Measurements from ENCODE around the gene UBL4A. TPM values are rescaled to one million over a fixed set of nuclear protein-coding genes. Genes with fewer than 3 reads are reported as not detected.

The UBL4A gene
- total and polyA plus RNA-seq, 2 of the 13 experiments (the other 11 are each of a cell fraction or from before 2014, with no cell fraction given), result 16.8 to 25.5 TPM

- TF ChIP-seq ZNF704 (CRISPR knock-in tag; IDR thresholded peaks at IDR 0.05; ENCODE audit: borderline replicate concordance) (no peak), ZNF580 (CRISPR knock-in tag; IDR thresholded peaks at IDR 0.05; ENCODE audit: borderline replicate concordance, low read depth) (no peak), ZFY (CRISPR knock-in tag; IDR thresholded peaks at IDR 0.05) (no peak), E2F5 (CRISPR knock-in tag; conservative IDR thresholded peaks at IDR 0.05) (no peak), ZNF276 (CRISPR knock-in tag; IDR thresholded peaks at IDR 0.05; ENCODE audit: low read depth) (no peak), CSRNP1 (CRISPR knock-in tag; IDR thresholded peaks at IDR 0.05) (no peak), NFYB (CRISPR knock-in tag; IDR thresholded peaks at IDR 0.05) (no peak), ZBTB14 (CRISPR knock-in tag; IDR thresholded peaks at IDR 0.05) (peak; percentile 54; the same call in 1 of the 2 replicates), ZNF629 (CRISPR knock-in tag; conservative IDR thresholded peaks at IDR 0.05) (no peak), MAFF (IDR thresholded peaks at IDR 0.05; ENCODE audit: low read depth, low read length) (no peak), IRF1 (CRISPR knock-in tag; IDR thresholded peaks at IDR 0.05; ENCODE audit: low read depth) (no peak), GATAD1 (CRISPR knock-in tag; IDR thresholded peaks at IDR 0.05) (no peak), BRCA1 (CRISPR knock-in tag; IDR thresholded peaks at IDR 0.05) (no peak), RBFOX2 (IDR thresholded peaks at IDR 0.05; ENCODE audit: low read depth, low read length) (0 out of 2 replicates have a peak, but pooled peaks have one; percentile 40), ETV5 (CRISPR knock-in tag; IDR thresholded peaks at IDR 0.05; ENCODE audit: borderline replicate concordance) (no peak), ZBTB43 (CRISPR knock-in tag; conservative IDR thresholded peaks at IDR 0.05) (no peak), ZFP36 (IDR thresholded peaks at IDR 0.05; ENCODE audit: borderline replicate concordance, low read depth, low read length, partially characterized antibody) (no peak), DBP (CRISPR knock-in tag; IDR thresholded peaks at IDR 0.05; ENCODE audit: not compliant biosample characterization) (no peak)
Observed at GRCh38 chrX:154436374-154436982, 49.9 kb downstream of the UBL4A start (continued).
